ENCODE results near the gene SECTM1. TPM values are rescaled to one million over a fixed set of nuclear protein-coding genes. Genes with fewer than 3 reads are reported as not detected.
"Not testable (repeated sequence)": the region's sequence is repeated elsewhere in the genome, so short reads cannot be mapped to it uniquely, and the experiment has no call there.

The SECTM1 gene
- total RNA-seq, 1 donor from 2014 or later: 12.6 TPM

GRCh38 chr17:82347994-82348393 lies 14.4 kb upstream of the SECTM1 start:
- DNase-seq: not testable (repeated sequence)

- no peak for DNase-seq
These were observed 13.1 kb upstream of the SECTM1 start for GRCh38 chr17:82346342-82347300.

GRCh38 chr17:82345151-82345976 lies 11.8 kb upstream of the SECTM1 start:
- no peak for DNase-seq

GRCh38 chr17:82344175-82344907 lies 10.8 kb upstream of the SECTM1 start:
- no peak for DNase-seq

GRCh38 chr17:82343560-82343959 lies 10.0 kb upstream of the SECTM1 start:
- no peak for DNase-seq

- no peak for DNase-seq
These were observed 9.0 kb upstream of the SECTM1 start for GRCh38 chr17:82342361-82343079.

GRCh38 chr17:82339634-82340580 lies 6.3 kb upstream of the SECTM1 start:
- no peak for DNase-seq

- peak; percentile 89 for DNase-seq
These were observed 5.5 kb upstream of the SECTM1 start for GRCh38 chr17:82338858-82339633.

- DNase-seq: no peak
These were observed 1.2 kb upstream of the SECTM1 start for GRCh38 chr17:82334622-82335394.

GRCh38 chr17:82334204-82334621 lies 647 bp upstream of the SECTM1 start:
- DNase-seq: no peak

- no peak for DNase-seq
These were observed 792 bp downstream of the SECTM1 start for GRCh38 chr17:82332669-82333278.

- DNase-seq: no peak
These were observed 2.1 kb downstream of the SECTM1 start for GRCh38 chr17:82331345-82331939.

GRCh38 chr17:82330322-82331239 lies 3.0 kb downstream of the SECTM1 start:
- peak; percentile 95 for DNase-seq

- DNase-seq: no peak
These were observed 3.8 kb downstream of the SECTM1 start for GRCh38 chr17:82329683-82330321.

- DNase-seq: no peak
These were observed 4.5 kb downstream of the SECTM1 start for GRCh38 chr17:82328994-82329507.
